Effector memory CD4-positive, alpha-beta T cell (primary cell): ENCODE measurements around the gene COL4A5.

Experiments used
- DNase-seq, 3 donors: peaks; one replicate each; pipeline ENCODE4 v3.0.0-alpha.2; 2020
- H3K27ac ChIP-seq: 2 replicates; pipeline ENCODE4 v1.7.0; 2013; ENCODE audit warnings: mild to moderate bottlenecking, low read length, moderate library complexity; ENCODE audit not compliant: insufficient read depth, poor library complexity, severe bottlenecking
- H3K27me3 ChIP-seq: replicated peaks from 2 replicates; pipeline ENCODE4 v1.7.0; 2013; ENCODE audit warnings: mild to moderate bottlenecking, low read length; ENCODE audit not compliant: insufficient read depth, control insufficient read depth, poor library complexity, severe bottlenecking
- H3K36me3 ChIP-seq: 2 replicates; pipeline ENCODE4 v1.7.0; 2013; ENCODE audit warnings: mild to moderate bottlenecking, low read length, moderate library complexity; ENCODE audit not compliant: control insufficient read depth, insufficient read depth
- H3K4me1 ChIP-seq: 2 replicates; pipeline ENCODE4 v1.7.0; 2013; ENCODE audit warnings: low read length, mild to moderate bottlenecking; ENCODE audit not compliant: control insufficient read depth, insufficient read depth, poor library complexity, severe bottlenecking
- H3K4me3 ChIP-seq: 2 replicates; pipeline ENCODE4 v1.7.0; 2013; ENCODE audit warnings: low read length, low read depth, mild to moderate bottlenecking; ENCODE audit not compliant: insufficient read depth, poor library complexity, severe bottlenecking
- H3K9me3 ChIP-seq: 2 replicates; pipeline ENCODE4 v1.7.0; 2013; ENCODE audit warnings: mild to moderate bottlenecking, low read length, moderate library complexity; ENCODE audit not compliant: control insufficient read depth

COL4A5 gene

GRCh38 chrX:108701633-108702032, 262.0 kb downstream of the COL4A5 start:
- no peaks in the 10 kb centered on the region for H3K9me3 ChIP-seq
- no peak overlapping the region for H3K27ac ChIP-seq
- no peaks in the 10 kb centered on the region for H3K4me1 ChIP-seq
- no peaks in the 10 kb centered on the region for H3K27me3 ChIP-seq
- DNase-seq = no peak
- H3K36me3 ChIP-seq = no peaks in the 10 kb centered on the region
- no peak overlapping the region for H3K4me3 ChIP-seq

GRCh38 chrX:108702530-108702929, 262.9 kb downstream of the COL4A5 start:
- H3K4me1 ChIP-seq = no peaks in the 10 kb centered on the region
- H3K27ac ChIP-seq = no peak overlapping the region
- no peak overlapping the region for H3K4me3 ChIP-seq
- no peaks in the 10 kb centered on the region for H3K9me3 ChIP-seq
- no peak for DNase-seq
- no peaks in the 10 kb centered on the region for H3K27me3 ChIP-seq
- no peaks in the 10 kb centered on the region for H3K36me3 ChIP-seq

- no peak overlapping the region for H3K4me3 ChIP-seq
- no peaks in the 10 kb centered on the region for H3K9me3 ChIP-seq
- H3K4me1 ChIP-seq = no peaks in the 10 kb centered on the region
- H3K27ac ChIP-seq = no peak overlapping the region
- H3K36me3 ChIP-seq = no peaks in the 10 kb centered on the region
- H3K27me3 ChIP-seq = no peaks in the 10 kb centered on the region
- DNase-seq = no peak
These were observed 265.2 kb downstream of the COL4A5 start for GRCh38 chrX:108704839-108705238.

GRCh38 chrX:108712886-108713285, 273.2 kb downstream of the COL4A5 start:
- H3K27ac ChIP-seq = no peak overlapping the region
- no peaks in the 10 kb centered on the region for H3K9me3 ChIP-seq
- no peaks in the 10 kb centered on the region for H3K27me3 ChIP-seq
- DNase-seq = no peak
- H3K4me1 ChIP-seq = no peaks in the 10 kb centered on the region
- H3K36me3 ChIP-seq = no peaks in the 10 kb centered on the region
- no peak overlapping the region for H3K4me3 ChIP-seq

- no peak for DNase-seq
- Histone ChIP-seq H3K27me3 (no peaks in the 10 kb centered on the region), H3K4me1 (no peaks in the 10 kb centered on the region), H3K36me3 (no peaks in the 10 kb centered on the region), H3K27ac (no peak overlapping the region), H3K9me3 (no peaks in the 10 kb centered on the region), H3K4me3 (no peak overlapping the region)
These were observed 282.9 kb downstream of the COL4A5 start for GRCh38 chrX:108722561-108722960.

- Histone ChIP-seq H3K36me3 (no peaks in the 10 kb centered on the region), H3K27ac (no peak overlapping the region), H3K4me3 (no peak overlapping the region), H3K27me3 (no peaks in the 10 kb centered on the region), H3K9me3 (no peaks in the 10 kb centered on the region), H3K4me1 (no peaks in the 10 kb centered on the region)
- no peak for DNase-seq
These were observed 287.1 kb downstream of the COL4A5 start for GRCh38 chrX:108726748-108727147.

- Histone ChIP-seq H3K4me3 (no peak overlapping the region), H3K36me3 (no peaks in the 10 kb centered on the region), H3K4me1 (no peaks in the 10 kb centered on the region), H3K27me3 (no peaks in the 10 kb centered on the region), H3K9me3 (no peaks in the 10 kb centered on the region), H3K27ac (no peak overlapping the region)
- DNase-seq = no peak
These were observed 291.5 kb downstream of the COL4A5 start for GRCh38 chrX:108731153-108731552.

- Histone ChIP-seq H3K4me1 (no peaks in the 10 kb centered on the region), H3K36me3 (no peaks in the 10 kb centered on the region), H3K27me3 (no peaks in the 10 kb centered on the region), H3K27ac (no peak overlapping the region), H3K9me3 (no peaks in the 10 kb centered on the region), H3K4me3 (no peak overlapping the region)
- DNase-seq = no peak
These were observed 293.1 kb downstream of the COL4A5 start for GRCh38 chrX:108732630-108733321.

GRCh38 chrX:108734426-108734825, 294.8 kb downstream of the COL4A5 start:
- no peak for DNase-seq
- Histone ChIP-seq H3K27me3 (no peaks in the 10 kb centered on the region), H3K27ac (no peak overlapping the region), H3K36me3 (no peaks in the 10 kb centered on the region), H3K4me1 (no peaks in the 10 kb centered on the region), H3K4me3 (no peak overlapping the region), H3K9me3 (no peaks in the 10 kb centered on the region)

GRCh38 chrX:108735091-108735678, 295.5 kb downstream of the COL4A5 start:
- Histone ChIP-seq H3K27me3 (no peaks in the 10 kb centered on the region), H3K4me3 (no peak overlapping the region), H3K4me1 (no peaks in the 10 kb centered on the region), H3K27ac (no peak overlapping the region), H3K9me3 (no peaks in the 10 kb centered on the region), H3K36me3 (no peaks in the 10 kb centered on the region)
- no peak for DNase-seq
